Kidney epithelial cell (primary cell): ENCODE results near the gene MLH3. TPM values are rescaled to one million over a fixed set of nuclear protein-coding genes. Genes with fewer than 3 reads are reported as not detected.

Experiments used
- DNase-seq: peaks from one replicate; pipeline ENCODE4 v3.0.0-alpha.2; 2010; ENCODE audit warnings: low read depth
- H3K27me3 ChIP-seq: 2 replicates; pipeline ENCODE4 v1.6.0; 2011; ENCODE audit warnings: low read length; ENCODE audit not compliant: control insufficient read depth, insufficient read depth
- H3K36me3 ChIP-seq: 2 replicates; pipeline ENCODE4 v1.5.1; 2011; ENCODE audit warnings: low read length; ENCODE audit not compliant: control insufficient read depth, insufficient read depth
- H3K4me3 ChIP-seq: 2 replicates; pipeline ENCODE4 v1.5.1; 2011; ENCODE audit warnings: low read depth, mild to moderate bottlenecking, control low read depth, low read length
- total RNA-seq: library from RNA; depleted of rRNA; stranded (reverse); fragments of >200 nt; gene quantifications from 2 replicates; pipeline ENCODE4 v1.2.3, GENCODE V29; 2015
- TF ChIP-seq, protein P1 (sequence below): IDR thresholded peaks from 2 replicates; pipeline ENCODE4 v1.5.1; 2011; ENCODE audit warnings: mild to moderate bottlenecking, moderate library complexity, low read length, control low read depth, inconsistent platforms; ENCODE audit not compliant: insufficient read depth, poor library complexity, severe bottlenecking

Gene MLH3
- total RNA-seq, 1 donor from 2014 or later, result 17.9 TPM

DNA sequence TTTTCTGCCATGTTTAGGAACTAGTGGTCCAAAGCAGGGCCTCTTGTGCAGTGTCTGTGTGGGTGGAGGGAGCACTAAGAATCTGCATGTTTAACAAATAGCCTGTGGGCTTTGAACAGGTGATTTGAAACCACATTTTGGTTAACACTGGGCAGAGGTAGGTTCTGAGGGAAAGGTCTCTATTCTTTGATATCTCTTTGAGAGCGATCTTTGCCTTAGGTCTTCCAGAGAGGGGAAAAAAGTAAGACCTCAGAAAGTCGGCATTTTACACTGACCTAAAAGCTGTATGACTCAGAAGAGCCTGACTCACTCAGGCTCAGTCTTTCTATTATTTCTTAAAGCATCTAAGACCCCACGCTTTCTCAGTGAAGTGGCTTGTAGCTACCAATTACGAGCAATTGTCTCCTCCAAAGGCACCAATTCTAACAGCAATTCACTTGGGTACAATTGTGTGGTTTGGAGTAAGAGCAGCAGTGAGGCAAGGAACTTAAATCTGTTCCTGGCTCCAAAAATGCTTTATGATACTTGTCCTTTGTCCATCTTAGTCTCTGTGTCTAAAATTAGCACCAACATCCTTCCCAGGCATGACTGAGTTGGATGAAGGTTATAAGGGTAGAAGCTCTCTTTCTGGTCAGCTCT lies 39.8 kb downstream of the MLH3 start:
- Histone ChIP-seq H3K4me3 (no peak overlapping the region), H3K36me3 (no peaks in the 10 kb centered on the region), H3K27me3 (no peaks in the 10 kb centered on the region)
- DNase-seq, result peak; percentile 48
- TF ChIP-seq, protein P1, sequence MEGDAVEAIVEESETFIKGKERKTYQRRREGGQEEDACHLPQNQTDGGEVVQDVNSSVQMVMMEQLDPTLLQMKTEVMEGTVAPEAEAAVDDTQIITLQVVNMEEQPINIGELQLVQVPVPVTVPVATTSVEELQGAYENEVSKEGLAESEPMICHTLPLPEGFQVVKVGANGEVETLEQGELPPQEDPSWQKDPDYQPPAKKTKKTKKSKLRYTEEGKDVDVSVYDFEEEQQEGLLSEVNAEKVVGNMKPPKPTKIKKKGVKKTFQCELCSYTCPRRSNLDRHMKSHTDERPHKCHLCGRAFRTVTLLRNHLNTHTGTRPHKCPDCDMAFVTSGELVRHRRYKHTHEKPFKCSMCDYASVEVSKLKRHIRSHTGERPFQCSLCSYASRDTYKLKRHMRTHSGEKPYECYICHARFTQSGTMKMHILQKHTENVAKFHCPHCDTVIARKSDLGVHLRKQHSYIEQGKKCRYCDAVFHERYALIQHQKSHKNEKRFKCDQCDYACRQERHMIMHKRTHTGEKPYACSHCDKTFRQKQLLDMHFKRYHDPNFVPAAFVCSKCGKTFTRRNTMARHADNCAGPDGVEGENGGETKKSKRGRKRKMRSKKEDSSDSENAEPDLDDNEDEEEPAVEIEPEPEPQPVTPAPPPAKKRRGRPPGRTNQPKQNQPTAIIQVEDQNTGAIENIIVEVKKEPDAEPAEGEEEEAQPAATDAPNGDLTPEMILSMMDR, result no peak

GRCh38 chr14:75010472-75011093 lies 40.7 kb downstream of the MLH3 start:
- no peak for DNase-seq
- H3K36me3 ChIP-seq, result no peaks in the 10 kb centered on the region
- no peak overlapping the region for H3K4me3 ChIP-seq

GRCh38 chr14:75009176-75009575 lies 42.1 kb downstream of the MLH3 start:
- DNase-seq, result no peak
- Histone ChIP-seq H3K36me3 (no peaks in the 10 kb centered on the region), H3K4me3 (no peak overlapping the region), H3K27me3 (no peaks in the 10 kb centered on the region)
- TF ChIP-seq, protein P1, result no peak

More at GRCh38 chr14:75010472-75011093, 40.7 kb downstream of the MLH3 start:
- TF ChIP-seq, protein P1, result no peak
- no peaks in the 10 kb centered on the region for H3K27me3 ChIP-seq

DNA sequence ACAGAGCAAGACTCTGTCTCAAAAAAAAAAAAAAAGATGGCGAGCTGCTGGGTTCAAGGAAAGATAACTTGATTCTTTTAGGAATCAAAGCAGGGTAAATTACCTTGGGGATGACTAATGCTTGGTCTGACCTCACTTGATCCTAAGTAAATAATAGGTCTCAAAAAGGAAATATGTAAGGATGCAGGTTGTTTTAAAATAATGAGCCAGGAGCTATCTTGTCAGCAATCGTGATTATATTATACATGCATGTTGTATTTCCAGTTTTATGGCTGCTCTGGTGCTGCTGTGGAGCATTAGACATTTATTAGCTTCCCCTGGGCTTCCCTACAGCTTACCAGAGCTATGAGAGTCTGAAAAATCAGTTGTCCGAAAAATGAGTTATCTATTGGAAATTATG lies 45.9 kb downstream of the MLH3 start:
- TF ChIP-seq, protein P1, result no peak
- no peak for DNase-seq
- no peaks in the 10 kb centered on the region for H3K36me3 ChIP-seq

DNA sequence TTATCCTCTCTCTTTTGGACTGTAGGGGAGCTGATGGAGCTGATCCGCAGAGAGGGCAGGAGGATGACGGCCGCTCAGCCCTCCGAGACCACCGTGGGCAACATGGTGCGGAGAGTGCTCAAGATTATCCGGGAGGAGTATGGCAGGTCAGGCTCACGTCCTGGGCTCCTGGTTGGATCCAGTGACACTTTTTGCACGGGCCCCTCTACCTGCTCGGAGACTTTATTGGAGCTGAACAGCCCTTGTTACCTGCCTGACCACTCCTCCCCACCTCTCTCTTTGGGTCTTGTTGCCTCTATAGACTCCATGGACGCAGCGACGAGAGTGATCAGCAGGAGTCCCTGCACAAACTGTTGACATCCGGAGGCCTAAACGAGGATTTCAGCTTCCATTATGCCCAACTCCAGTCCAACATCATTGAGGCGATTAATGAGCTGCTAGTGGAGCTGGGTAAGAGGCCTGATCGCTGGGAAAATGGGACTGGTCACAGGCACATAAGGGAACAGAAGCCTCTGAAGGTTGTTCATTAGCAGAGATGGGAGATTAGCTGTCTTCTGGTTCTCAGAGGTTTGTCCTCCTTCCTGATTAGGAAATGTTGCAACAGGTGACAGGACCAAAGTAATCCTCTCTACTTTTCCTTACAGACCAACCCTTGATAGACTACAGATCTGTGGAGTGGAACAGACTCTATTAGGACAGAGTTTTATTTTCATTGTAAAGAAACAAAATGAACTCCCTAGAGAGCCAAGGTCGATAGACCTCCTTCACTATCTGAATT lies 47.8 kb downstream of the MLH3 start:
- H3K27me3 ChIP-seq, result no peaks in the 10 kb centered on the region
- DNase-seq, result no peak
- H3K36me3 ChIP-seq, result no peaks in the 10 kb centered on the region
- H3K4me3 ChIP-seq, result peak overlapping the region; percentile 86
- TF ChIP-seq, protein P1, result no peak

More for the DNA sequence above, 45.9 kb downstream of the MLH3 start:
- no peak overlapping the region for H3K4me3 ChIP-seq
- H3K27me3 ChIP-seq, result no peaks in the 10 kb centered on the region
